Endothelial cell of umbilical vein (primary cell): ENCODE data around the gene SHISA6. TPM values are rescaled to one million over a fixed set of nuclear protein-coding genes. Genes with fewer than 3 reads are reported as not detected.

ENCODE experiments used
- BruUV-seq: library from RNA; stranded (reverse); fragments of 400-500 nt; replicated peaks from 2 replicates; lab custom pipeline; 2021; lab: Mats Ljungman, UMichigan
- CTCF ChIA-PET: fragments of 300-600, 350-600 bp; sonication (Branson Sonifier 250); formaldehyde crosslinking; loops from one replicate; lab custom pipeline; 2021; ENCODE audit warnings: antibody characterized with exemption, inconsistent platforms; lab: Charles Lee
- POLR2A ChIA-PET: fragments of 300-600, 350-600 bp; sonication (Branson Sonifier 250); formaldehyde crosslinking; loops from one replicate; lab custom pipeline; 2021; ENCODE audit warnings: antibody characterized with exemption, inconsistent platforms; lab: Charles Lee
- DNase-seq: peaks from one replicate; pipeline ENCODE4 v3.0.0-alpha.2; 2011; ENCODE audit warnings: low read depth, low spot score
- FAIRE-seq: peaks from 2 replicates; lab custom pipeline; 2011; peaks lifted over from hg19 to GRCh38; lab: Jason Lieb, UNC
- H2AFZ ChIP-seq: 2 replicates; pipeline ENCODE4 v1.6.0; 2012; ENCODE audit warnings: low read depth, low read length, control low read depth, inconsistent platforms
- H3K27ac ChIP-seq: 2 replicates; pipeline ENCODE4 v1.5.1; 2011; ENCODE audit warnings: low read depth, mild to moderate bottlenecking, control low read depth, low read length, moderate library complexity; ENCODE audit not compliant: insufficient read depth
- H3K27me3 ChIP-seq, 2 experiments: 2 replicates each; pipeline versions ENCODE4 v1.6.0 to v1.6.1; 2011; ENCODE audit warnings: low read length in 2 of 2, mixed read lengths in 1 of 2; ENCODE audit not compliant: control insufficient read depth in 2 of 2, insufficient read depth in 2 of 2
- H3K36me3 ChIP-seq, 2 experiments: 2 replicates in 1 of 2; 3 replicates in 1 of 2; pipeline ENCODE4 v1.5.1; 2011; ENCODE audit warnings: low read length in 2 of 2, mild to moderate bottlenecking in 1 of 2, moderate library complexity in 1 of 2; ENCODE audit not compliant: control insufficient read depth in 2 of 2, insufficient read depth in 2 of 2; ENCODE audit errors: extremely low read depth in 1 of 2
- H3K4me1 ChIP-seq: 3 replicates; pipeline ENCODE4 v1.5.1; 2011; ENCODE audit warnings: mild to moderate bottlenecking, low read length; ENCODE audit not compliant: control insufficient read depth, insufficient read depth; ENCODE audit errors: extremely low read depth
- H3K4me2 ChIP-seq: 2 replicates; pipeline ENCODE4 v1.6.1; 2011; ENCODE audit warnings: low read length, control low read depth, mixed read lengths; ENCODE audit not compliant: insufficient read depth
- H3K4me3 ChIP-seq, 3 experiments: fragments of 200-600 bp in 1 of 3; sonication (generic), shearing (Covaris generic) in 1 of 3; replicated peaks in 1 of 3; 2 replicates each; pipeline ENCODE4 v1.5.1; 2011 to 2016; ENCODE audit warnings: control low read depth in 3 of 3, low read length in 3 of 3, mild to moderate bottlenecking in 2 of 3, inconsistent platforms in 1 of 3, low read depth in 1 of 3, moderate library complexity in 1 of 3; ENCODE audit not compliant: insufficient read depth in 1 of 3
- H3K79me2 ChIP-seq: 2 replicates; pipeline ENCODE4 v1.6.0; 2012; ENCODE audit warnings: low read length, inconsistent platforms; ENCODE audit not compliant: control insufficient read depth, insufficient read depth
- H3K9ac ChIP-seq: replicated peaks from 2 replicates; pipeline ENCODE3; 2011; ENCODE audit warnings: low read length, control low read depth; ENCODE audit not compliant: insufficient read depth; ENCODE audit errors: extremely low read depth
- H3K9me1 ChIP-seq: replicated peaks from 3 replicates; pipeline ENCODE4 v1.6.0; 2011; ENCODE audit warnings: mild to moderate bottlenecking, low read length; ENCODE audit not compliant: control insufficient read depth, insufficient read depth; ENCODE audit errors: extremely low read depth
- H3K9me3 ChIP-seq: replicated peaks from 2 replicates; pipeline ENCODE4 v1.5.1; 2012; ENCODE audit warnings: low read length, inconsistent platforms; ENCODE audit not compliant: control insufficient read depth, insufficient read depth
- H4K20me1 ChIP-seq: replicated peaks from 2 replicates; pipeline ENCODE3; 2011; ENCODE audit warnings: mild to moderate bottlenecking, low read length; ENCODE audit not compliant: control insufficient read depth, insufficient read depth; ENCODE audit errors: extremely low read depth
- EZH2 ChIP-seq: IDR thresholded peaks from 2 replicates; pipeline ENCODE4 v1.6.1; 2012; ENCODE audit warnings: borderline replicate concordance, low read depth, mild to moderate bottlenecking, moderate library complexity, low read length, inconsistent platforms; ENCODE audit not compliant: severe bottlenecking
- JUN ChIP-seq: IDR thresholded peaks from 2 replicates; pipeline ENCODE4 v1.6.1; 2011; ENCODE audit warnings: borderline replicate concordance, low read depth; ENCODE audit not compliant: insufficient read length, insufficient read depth
- MYC ChIP-seq: IDR thresholded peaks from one replicate; pipeline ENCODE4 v1.6.1; 2011; ENCODE audit warnings: mild to moderate bottlenecking, low read depth, low read length
- POLR2A ChIP-seq: IDR thresholded peaks from 2 replicates; pipeline ENCODE4 v1.6.1; 2012; ENCODE audit warnings: low read depth, mild to moderate bottlenecking, control low read depth, low read length
- POLR2AphosphoS5 ChIP-seq: IDR thresholded peaks from 2 replicates; pipeline ENCODE4 v1.6.1; 2012; ENCODE audit warnings: low read depth, mild to moderate bottlenecking, control low read depth, low read length, moderate library complexity; ENCODE audit not compliant: insufficient read depth
- dilution Hi-C: fragments of 300-500 bp; cut with MboI; formaldehyde crosslinking; loops from one replicate; pipeline ENCODE4 v1.15.0; 2019; ENCODE audit warnings: low sequenced_read_pairs; ENCODE audit not compliant: extremely low pct_ligation_motif_present
- intact Hi-C: fragments of 100-400 bp; cut with micrococcal nuclease; formaldehyde crosslinking; loops from one replicate; pipeline ENCODE4 v1.10.0; 2022
- polyA plus RNA-seq, 4 experiments: library from polyadenylated mRNA; depleted of rRNA in 3 of 4; stranded (reverse) in 3 of 4; unstranded in 1 of 4; fragments of >200 nt; gene quantifications; 2 replicates each; pipeline versions ENCODE4 v1.2.1 to v1.2.3, GENCODE V29; 2011 to 2012; ENCODE audit warnings: missing spikeins in 1 of 4
- total RNA-seq: library from RNA; stranded (reverse); gene quantifications from 2 replicates; pipeline ENCODE4 v1.2.3, GENCODE V29; 2021
- TF ChIP-seq, protein P1 (sequence below), 2 donors: IDR thresholded peaks; 1 replicate in 1 of 2; 2 replicates in 1 of 2; pipeline ENCODE4 v1.5.1; 2011; ENCODE audit warnings: low read length in 2 of 2, mild to moderate bottlenecking in 2 of 2, moderate library complexity in 2 of 2, control low read depth in 1 of 2, inconsistent platforms in 1 of 2, low read depth in 1 of 2; ENCODE audit not compliant: insufficient read depth in 1 of 2; ENCODE audit errors: extremely low read depth in 1 of 2
- TF ChIP-seq, protein P2 (sequence below): IDR thresholded peaks from 2 replicates; pipeline ENCODE4 v1.6.1; 2011; ENCODE audit not compliant: insufficient read depth, insufficient read length

The SHISA6 gene
- total and polyA plus RNA-seq, 2 donors (not counting 3 experiments of a cell fraction or from before 2014, with no cell fraction given), result not detected

DNA sequence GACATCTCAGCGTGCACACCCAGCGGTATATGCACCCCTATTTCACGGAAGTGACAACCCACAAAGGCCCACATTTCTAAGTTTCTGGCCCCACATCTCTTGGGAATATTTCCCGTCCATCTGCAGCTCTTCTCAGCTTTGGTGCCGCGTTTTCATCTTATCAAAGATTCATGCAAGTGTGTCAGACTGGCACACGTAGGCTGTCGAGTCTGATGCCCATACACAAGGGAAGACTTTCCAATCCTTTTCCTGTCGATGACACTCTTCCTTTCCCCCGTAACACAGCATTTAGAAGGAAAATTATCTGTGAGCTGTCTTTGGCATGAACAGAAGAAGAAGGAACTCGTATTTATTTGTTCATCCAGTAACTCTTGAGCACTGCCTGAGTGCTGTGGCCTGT, 83.0 kb downstream of the SHISA6 start:
- Histone ChIP-seq H3K9me3 (peaks cover 5% of the 10 kb centered on the region), H3K4me1 (no peaks in the 10 kb centered on the region), H3K27ac (no peak overlapping the region), H3K79me2 (no peaks in the 10 kb centered on the region), H2AFZ (no peak overlapping the region), H3K9ac (no peak overlapping the region), H3K27me3 (no peaks in the 10 kb centered on the region), H3K4me3 (no peak overlapping the region), H3K9me1 (no peaks in the 10 kb centered on the region), H3K4me2 (no peak overlapping the region), H4K20me1 (no peaks in the 10 kb centered on the region), H3K36me3 (no peaks in the 10 kb centered on the region)
- intact Hi-C loops (no loop called here), dilution Hi-C loops (no loop called here)
- CTCF ChIA-PET, result no interaction called here
- FAIRE-seq, result no peak
- TF ChIP-seq POLR2A (no peak), EZH2 (no peak), JUN (no peak), MYC (no peak), POLR2AphosphoS5 (no peak)
- TF ChIP-seq, protein P1, sequence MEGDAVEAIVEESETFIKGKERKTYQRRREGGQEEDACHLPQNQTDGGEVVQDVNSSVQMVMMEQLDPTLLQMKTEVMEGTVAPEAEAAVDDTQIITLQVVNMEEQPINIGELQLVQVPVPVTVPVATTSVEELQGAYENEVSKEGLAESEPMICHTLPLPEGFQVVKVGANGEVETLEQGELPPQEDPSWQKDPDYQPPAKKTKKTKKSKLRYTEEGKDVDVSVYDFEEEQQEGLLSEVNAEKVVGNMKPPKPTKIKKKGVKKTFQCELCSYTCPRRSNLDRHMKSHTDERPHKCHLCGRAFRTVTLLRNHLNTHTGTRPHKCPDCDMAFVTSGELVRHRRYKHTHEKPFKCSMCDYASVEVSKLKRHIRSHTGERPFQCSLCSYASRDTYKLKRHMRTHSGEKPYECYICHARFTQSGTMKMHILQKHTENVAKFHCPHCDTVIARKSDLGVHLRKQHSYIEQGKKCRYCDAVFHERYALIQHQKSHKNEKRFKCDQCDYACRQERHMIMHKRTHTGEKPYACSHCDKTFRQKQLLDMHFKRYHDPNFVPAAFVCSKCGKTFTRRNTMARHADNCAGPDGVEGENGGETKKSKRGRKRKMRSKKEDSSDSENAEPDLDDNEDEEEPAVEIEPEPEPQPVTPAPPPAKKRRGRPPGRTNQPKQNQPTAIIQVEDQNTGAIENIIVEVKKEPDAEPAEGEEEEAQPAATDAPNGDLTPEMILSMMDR (IDR thresholded peaks at IDR 0.05; ENCODE audit: extremely low read depth in 1 of 2, insufficient read depth in 1 of 2, low read depth in 1 of 2, low read length in 2 of 2), result no peak
- TF ChIP-seq, protein P2, sequence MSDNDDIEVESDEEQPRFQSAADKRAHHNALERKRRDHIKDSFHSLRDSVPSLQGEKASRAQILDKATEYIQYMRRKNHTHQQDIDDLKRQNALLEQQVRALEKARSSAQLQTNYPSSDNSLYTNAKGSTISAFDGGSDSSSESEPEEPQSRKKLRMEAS, result no peak
- POLR2A ChIA-PET, result no interaction called here
- no peak for DNase-seq
- no TSS peak for BruUV-seq
